Measurements from ENCODE around the gene MALT1.

DNA sequence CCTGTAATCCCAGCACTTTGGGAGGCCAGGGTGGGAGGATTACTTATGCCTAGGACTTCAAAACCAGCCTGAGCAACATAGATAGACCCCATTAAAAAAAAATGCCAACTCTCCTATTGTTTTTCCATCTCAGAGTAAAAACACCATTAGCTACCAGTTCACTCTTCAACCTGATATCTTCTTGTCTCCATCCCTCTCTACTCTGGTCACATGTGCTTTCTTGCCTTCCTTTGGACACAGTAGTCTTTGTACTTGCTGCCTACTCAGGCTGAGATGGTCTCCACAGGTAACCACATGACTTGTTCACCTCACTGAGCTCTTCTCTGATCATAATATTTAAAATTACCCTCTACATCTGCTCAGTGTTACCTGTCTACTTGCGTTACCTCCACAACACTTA, 5.0 kb downstream of the MALT1 start:
- no peak for TF ChIP-seq EZH2phosphoT487 (IDR thresholded peaks at IDR 0.05)
- no peak for TF ChIP-seq EZH2 (IDR thresholded peaks at IDR 0.05)
- TF ChIP-seq, protein P1, sequence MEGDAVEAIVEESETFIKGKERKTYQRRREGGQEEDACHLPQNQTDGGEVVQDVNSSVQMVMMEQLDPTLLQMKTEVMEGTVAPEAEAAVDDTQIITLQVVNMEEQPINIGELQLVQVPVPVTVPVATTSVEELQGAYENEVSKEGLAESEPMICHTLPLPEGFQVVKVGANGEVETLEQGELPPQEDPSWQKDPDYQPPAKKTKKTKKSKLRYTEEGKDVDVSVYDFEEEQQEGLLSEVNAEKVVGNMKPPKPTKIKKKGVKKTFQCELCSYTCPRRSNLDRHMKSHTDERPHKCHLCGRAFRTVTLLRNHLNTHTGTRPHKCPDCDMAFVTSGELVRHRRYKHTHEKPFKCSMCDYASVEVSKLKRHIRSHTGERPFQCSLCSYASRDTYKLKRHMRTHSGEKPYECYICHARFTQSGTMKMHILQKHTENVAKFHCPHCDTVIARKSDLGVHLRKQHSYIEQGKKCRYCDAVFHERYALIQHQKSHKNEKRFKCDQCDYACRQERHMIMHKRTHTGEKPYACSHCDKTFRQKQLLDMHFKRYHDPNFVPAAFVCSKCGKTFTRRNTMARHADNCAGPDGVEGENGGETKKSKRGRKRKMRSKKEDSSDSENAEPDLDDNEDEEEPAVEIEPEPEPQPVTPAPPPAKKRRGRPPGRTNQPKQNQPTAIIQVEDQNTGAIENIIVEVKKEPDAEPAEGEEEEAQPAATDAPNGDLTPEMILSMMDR (IDR thresholded peaks at IDR 0.05) = no peak
